Measurements from ENCODE around the gene RBM39.
"Not testable (repeated sequence)": the region's sequence is repeated elsewhere in the genome, so short reads cannot be mapped to it uniquely, and the experiment has no call there.

The RBM39 gene

GRCh38 chr20:35708502-35708901 is 33.6 kb downstream of the RBM39 start:
- no peak for TF ChIP-seq CTCF (IDR thresholded peaks at IDR 0.05; ENCODE audit: insufficient read depth, low read depth, low read length, missing control alignments)
- H3K4me3 ChIP-seq (ENCODE audit: low read length) = no peak overlapping the region
- no peak for DNase-seq (ENCODE audit: low read depth)

- not testable (repeated sequence) for H3K4me3 ChIP-seq (ENCODE audit: low read length); DNase-seq (ENCODE audit: low read depth)
Observed at GRCh38 chr20:35706591-35707529, 35.2 kb downstream of the RBM39 start.

DNA sequence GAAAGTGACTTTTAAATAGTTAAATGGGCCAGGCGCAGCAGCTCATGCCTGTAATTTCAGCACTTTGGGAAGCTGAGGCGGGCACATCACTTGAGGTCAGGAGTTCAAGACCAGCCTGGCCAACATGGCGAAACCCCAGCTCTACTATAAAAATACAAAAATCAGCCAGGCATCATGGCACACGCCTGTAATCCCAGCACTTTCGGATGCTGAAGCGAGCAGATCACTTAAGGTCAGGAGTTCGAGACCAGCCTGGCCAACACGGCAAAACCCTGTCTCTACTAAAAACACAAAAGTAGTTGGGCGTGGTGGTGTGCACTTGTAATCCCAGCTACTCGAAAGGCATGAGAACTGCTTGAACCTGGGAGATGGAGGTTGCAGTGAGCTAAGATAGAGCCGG is 36.2 kb downstream of the RBM39 start:
- DNase-seq (ENCODE audit: low read depth); H3K4me3 ChIP-seq (ENCODE audit: low read length): not testable (repeated sequence)

- no peak for DNase-seq (ENCODE audit: low read depth)
- no peak overlapping the region for H3K4me3 ChIP-seq (ENCODE audit: low read length)
- no peak for TF ChIP-seq CTCF (IDR thresholded peaks at IDR 0.05; ENCODE audit: insufficient read depth, low read depth, low read length, missing control alignments)
Observed at GRCh38 chr20:35704514-35705261, 37.4 kb downstream of the RBM39 start.

DNA sequence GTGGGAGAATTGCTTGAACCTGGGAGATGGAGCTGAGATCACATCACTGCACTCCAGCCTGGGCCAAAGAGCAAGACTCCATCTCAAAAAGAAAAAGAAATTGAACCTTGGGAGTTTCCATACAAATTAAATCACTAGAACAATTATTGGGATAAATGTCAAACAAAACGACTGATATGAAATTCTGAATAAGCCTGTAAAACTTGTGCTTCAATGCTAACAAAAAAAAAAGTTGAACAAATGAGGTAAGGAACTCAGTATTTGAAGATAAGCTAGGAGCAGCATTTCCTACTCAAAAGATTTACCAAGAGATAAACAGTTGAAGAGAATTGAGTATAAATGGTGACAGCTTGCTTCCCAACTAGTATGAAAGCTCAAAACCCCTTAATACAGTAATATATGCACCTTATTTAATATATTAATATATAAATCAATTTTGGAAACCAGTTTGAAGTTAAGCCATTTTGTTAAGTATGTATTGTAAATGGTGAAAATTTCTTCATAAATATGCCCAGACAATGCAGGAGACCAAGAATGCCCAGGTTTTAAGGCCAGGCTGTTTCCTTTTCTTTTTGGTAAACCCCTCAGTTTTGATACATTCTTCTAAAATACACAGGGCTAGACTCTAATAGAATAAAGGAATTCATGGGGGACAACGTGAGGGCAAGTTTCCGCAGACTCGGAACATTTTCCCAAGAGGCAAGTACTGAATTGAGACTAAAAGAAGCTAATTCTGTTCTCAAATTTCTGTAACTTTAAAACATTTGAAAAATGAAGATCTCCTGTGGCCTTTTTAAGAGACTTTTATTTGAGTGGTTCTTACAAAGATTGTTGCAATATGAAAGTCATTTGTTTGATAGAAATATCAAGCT is 39.0 kb downstream of the RBM39 start:
- DNase-seq (ENCODE audit: low read depth) = no peak
- no peak for TF ChIP-seq CTCF (IDR thresholded peaks at IDR 0.05; ENCODE audit: insufficient read depth, low read depth, low read length, missing control alignments)

DNA sequence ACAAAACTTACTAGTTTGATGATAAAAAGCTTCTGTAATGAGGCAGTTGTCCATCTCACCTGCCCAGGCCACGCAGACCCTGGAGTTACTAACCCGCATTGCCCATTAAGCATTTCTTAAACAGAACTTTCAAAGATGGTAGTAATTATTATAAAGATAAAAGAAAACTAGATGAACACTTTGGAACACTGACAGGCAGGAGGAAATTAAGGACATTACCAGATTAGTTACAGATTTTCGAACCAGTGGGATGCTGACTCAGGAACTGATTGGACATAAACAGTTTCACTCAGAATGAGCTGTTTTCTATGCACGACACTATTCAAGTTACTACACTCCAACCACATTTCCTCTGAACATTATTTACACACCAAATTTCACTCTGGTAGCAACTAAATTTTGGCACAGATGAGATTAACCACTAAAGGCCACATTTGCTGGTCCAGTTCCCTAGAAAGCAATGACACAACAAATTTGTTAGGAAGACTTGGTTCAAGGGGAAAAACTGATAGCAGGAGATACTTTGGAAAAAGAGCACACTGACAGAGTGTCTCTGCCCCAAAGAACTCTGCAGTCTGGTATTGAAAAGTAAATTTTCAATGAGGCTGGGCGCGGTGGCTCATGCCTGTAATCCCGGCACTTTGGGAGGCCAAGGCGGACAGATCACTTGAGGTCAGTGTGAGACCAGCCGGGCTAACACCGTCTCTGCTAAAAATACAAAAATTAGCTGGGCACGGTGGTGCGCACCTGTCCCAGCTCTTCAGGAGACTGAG is 39.8 kb downstream of the RBM39 start:
- no peak for TF ChIP-seq CTCF (IDR thresholded peaks at IDR 0.05; ENCODE audit: insufficient read depth, low read depth, low read length, missing control alignments)
- DNase-seq (ENCODE audit: low read depth) = peak; percentile 16
- H3K4me3 ChIP-seq (ENCODE audit: low read length) = no peak overlapping the region

More for the DNA sequence above, 39.0 kb downstream of the RBM39 start:
- no peak overlapping the region for H3K4me3 ChIP-seq (ENCODE audit: low read length)

DNA sequence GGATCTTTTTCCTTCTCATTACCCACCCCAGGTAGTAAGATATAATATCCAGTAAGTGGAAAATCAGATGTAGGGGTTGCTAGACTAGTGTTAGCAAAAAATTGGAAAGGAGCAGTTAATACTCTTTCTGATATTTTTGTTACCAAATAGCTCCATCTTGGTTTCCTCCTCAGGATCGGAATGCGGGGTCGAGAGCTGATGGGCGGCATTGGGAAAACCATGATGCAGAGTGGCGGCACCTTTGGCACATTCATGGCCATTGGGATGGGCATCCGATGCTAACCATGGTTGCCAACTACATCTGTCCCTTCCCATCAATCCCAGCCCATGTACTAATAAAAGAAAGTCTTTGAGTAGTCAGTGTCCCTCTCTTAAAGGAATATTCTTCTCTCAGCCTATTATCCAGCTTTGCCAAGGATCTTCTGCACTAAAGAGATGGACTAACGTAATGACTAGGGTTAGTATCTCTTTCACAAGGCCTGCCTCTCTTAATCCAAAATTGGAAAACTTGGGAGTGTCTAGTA is 41.4 kb downstream of the RBM39 start:
- DNase-seq (ENCODE audit: low read depth) = peak; percentile 15
- TF ChIP-seq CTCF (IDR thresholded peaks at IDR 0.05; ENCODE audit: insufficient read depth, low read depth, low read length, missing control alignments) = no peak
- H3K4me3 ChIP-seq (ENCODE audit: low read length) = peak overlapping the region; percentile 93

All from epithelial cell of esophagus (primary cell).